ENCODE results near the gene STAC.

STAC gene

GRCh38 chr3:36380221-36381031 is at the start of gene STAC:
Gene STAC, plus strand, starts transcription at chr3:36380504. Its CDS starts 140 bp downstream, at chr3:36380644.
- no peak for TF ChIP-seq EZH2phosphoT487 (IDR thresholded peaks at IDR 0.05; ENCODE audit: low read depth)
- TF ChIP-seq, protein P1, sequence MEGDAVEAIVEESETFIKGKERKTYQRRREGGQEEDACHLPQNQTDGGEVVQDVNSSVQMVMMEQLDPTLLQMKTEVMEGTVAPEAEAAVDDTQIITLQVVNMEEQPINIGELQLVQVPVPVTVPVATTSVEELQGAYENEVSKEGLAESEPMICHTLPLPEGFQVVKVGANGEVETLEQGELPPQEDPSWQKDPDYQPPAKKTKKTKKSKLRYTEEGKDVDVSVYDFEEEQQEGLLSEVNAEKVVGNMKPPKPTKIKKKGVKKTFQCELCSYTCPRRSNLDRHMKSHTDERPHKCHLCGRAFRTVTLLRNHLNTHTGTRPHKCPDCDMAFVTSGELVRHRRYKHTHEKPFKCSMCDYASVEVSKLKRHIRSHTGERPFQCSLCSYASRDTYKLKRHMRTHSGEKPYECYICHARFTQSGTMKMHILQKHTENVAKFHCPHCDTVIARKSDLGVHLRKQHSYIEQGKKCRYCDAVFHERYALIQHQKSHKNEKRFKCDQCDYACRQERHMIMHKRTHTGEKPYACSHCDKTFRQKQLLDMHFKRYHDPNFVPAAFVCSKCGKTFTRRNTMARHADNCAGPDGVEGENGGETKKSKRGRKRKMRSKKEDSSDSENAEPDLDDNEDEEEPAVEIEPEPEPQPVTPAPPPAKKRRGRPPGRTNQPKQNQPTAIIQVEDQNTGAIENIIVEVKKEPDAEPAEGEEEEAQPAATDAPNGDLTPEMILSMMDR (IDR thresholded peaks at IDR 0.05; ENCODE audit: low read depth, low read length) = no peak
- Histone ChIP-seq H3K9ac (ENCODE audit: low read length) (no peak within 1 kb of the TSS), H3K4me3 (ENCODE audit: low read length) (no peak within 1 kb of the TSS), H3K27ac (ENCODE audit: low read length) (no peak within 1 kb of the TSS), H2AFZ (ENCODE audit: low read depth, low read length) (no peak within 1 kb of the TSS), H3K79me2 (ENCODE audit: low read length) (no peaks in the 10 kb centered on the region), H3K4me2 (ENCODE audit: low read length) (no peak within 1 kb of the TSS), H3K27me3 (ENCODE audit: low read depth, low read length) (no peaks in the 10 kb centered on the region), H4K20me1 (ENCODE audit: insufficient read depth, low read length) (no peaks in the 10 kb centered on the region), H3K36me3 (replicated peaks; ENCODE audit: low read depth, low read length) (no peaks in the 10 kb centered on the region), H3K4me1 (ENCODE audit: low read length) (0 out of 2 replicates have a peak, but pooled peaks cover 2% of the 10 kb centered on the region), H3K9me3 (ENCODE audit: insufficient read depth, low read length) (no peaks in the 10 kb centered on the region)

DNA sequence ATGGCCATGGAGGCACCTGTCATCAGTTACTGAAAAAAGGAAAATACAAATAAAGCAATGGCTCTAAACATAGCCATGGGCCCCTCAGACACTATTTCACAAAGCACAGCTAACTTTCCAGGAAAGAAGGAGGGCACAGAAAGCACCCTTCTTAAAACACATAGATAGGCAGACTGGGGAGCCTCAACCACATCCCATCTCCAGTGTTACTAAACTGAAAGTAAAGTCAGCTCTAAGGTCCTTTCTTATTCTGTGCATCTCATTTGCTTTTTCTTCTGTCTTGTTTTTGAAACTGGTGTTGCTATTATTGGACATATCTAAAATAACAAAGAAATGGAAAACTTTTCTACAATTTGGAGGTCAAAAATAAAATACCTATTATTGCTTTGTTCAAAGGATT is 48.2 kb upstream of the STAC start:
- Histone ChIP-seq H3K36me3 (replicated peaks; ENCODE audit: low read depth, low read length) (no peaks in the 10 kb centered on the region), H3K9me3 (ENCODE audit: insufficient read depth, low read length) (no peaks in the 10 kb centered on the region), H2AFZ (ENCODE audit: low read depth, low read length) (no peak overlapping the region), H3K27me3 (ENCODE audit: low read depth, low read length) (no peaks in the 10 kb centered on the region), H3K27ac (ENCODE audit: low read length) (no peak overlapping the region), H4K20me1 (ENCODE audit: insufficient read depth, low read length) (no peaks in the 10 kb centered on the region), H3K4me2 (ENCODE audit: low read length) (peak overlapping the region; percentile 63), H3K9ac (ENCODE audit: low read length) (no peak overlapping the region), H3K4me3 (ENCODE audit: low read length) (peak overlapping the region; percentile 23), H3K79me2 (ENCODE audit: low read length) (no peaks in the 10 kb centered on the region), H3K4me1 (ENCODE audit: low read length) (peaks cover 10% of the 10 kb centered on the region)
- TF ChIP-seq EZH2phosphoT487 (IDR thresholded peaks at IDR 0.05; ENCODE audit: low read depth) = no peak

- no peaks in the 10 kb centered on the region for H3K9me3 ChIP-seq (ENCODE audit: insufficient read depth, low read length)
- H3K27ac ChIP-seq (ENCODE audit: low read length) = no peak overlapping the region
- H3K79me2 ChIP-seq (ENCODE audit: low read length) = no peaks in the 10 kb centered on the region
- TF ChIP-seq, protein P1 (IDR thresholded peaks at IDR 0.05; ENCODE audit: low read depth, low read length) = no peak
- no peak for TF ChIP-seq EZH2phosphoT487 (IDR thresholded peaks at IDR 0.05; ENCODE audit: low read depth)
- H3K27me3 ChIP-seq (ENCODE audit: low read depth, low read length) = no peaks in the 10 kb centered on the region
- no peak overlapping the region for H3K4me2 ChIP-seq (ENCODE audit: low read length)
- H2AFZ ChIP-seq (ENCODE audit: low read depth, low read length) = no peak overlapping the region
- no peaks in the 10 kb centered on the region for H3K4me1 ChIP-seq (ENCODE audit: low read length)
- no peaks in the 10 kb centered on the region for H3K36me3 ChIP-seq (replicated peaks; ENCODE audit: low read depth, low read length)
- no peaks in the 10 kb centered on the region for H4K20me1 ChIP-seq (ENCODE audit: insufficient read depth, low read length)
- H3K9ac ChIP-seq (ENCODE audit: low read length) = no peak overlapping the region
- no peak overlapping the region for H3K4me3 ChIP-seq (ENCODE audit: low read length)
These were observed 18.1 kb upstream of the STAC start for GRCh38 chr3:36362216-36362615.

DNA sequence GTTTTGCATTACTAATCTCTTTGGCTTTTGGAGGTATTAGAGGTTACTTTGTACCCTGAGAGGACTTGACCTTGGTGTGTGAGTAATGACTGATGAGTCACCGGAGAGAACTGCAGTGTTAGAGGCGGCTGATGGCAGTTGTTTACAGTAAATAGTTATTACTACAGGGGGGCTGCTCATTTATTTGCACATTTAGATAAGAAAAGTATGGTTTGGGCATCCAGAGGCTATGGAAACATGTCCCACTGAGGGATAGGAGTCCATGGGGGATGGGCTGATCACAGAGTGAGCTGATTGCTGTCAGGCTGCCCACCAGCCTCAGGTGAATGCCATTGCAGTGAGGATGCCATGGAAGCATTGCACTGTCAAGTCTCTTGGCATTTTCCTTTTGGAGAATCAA is 17.3 kb upstream of the STAC start:
- Histone ChIP-seq H3K4me1 (ENCODE audit: low read length) (no peaks in the 10 kb centered on the region), H2AFZ (ENCODE audit: low read depth, low read length) (no peak overlapping the region), H3K27me3 (ENCODE audit: low read depth, low read length) (no peaks in the 10 kb centered on the region), H3K79me2 (ENCODE audit: low read length) (no peaks in the 10 kb centered on the region), H3K4me3 (ENCODE audit: low read length) (no peak overlapping the region), H3K4me2 (ENCODE audit: low read length) (no peak overlapping the region), H3K9me3 (ENCODE audit: insufficient read depth, low read length) (no peaks in the 10 kb centered on the region), H3K9ac (ENCODE audit: low read length) (no peak overlapping the region), H3K36me3 (replicated peaks; ENCODE audit: low read depth, low read length) (no peaks in the 10 kb centered on the region), H4K20me1 (ENCODE audit: insufficient read depth, low read length) (no peaks in the 10 kb centered on the region), H3K27ac (ENCODE audit: low read length) (no peak overlapping the region)
- TF ChIP-seq, protein P1 (IDR thresholded peaks at IDR 0.05; ENCODE audit: low read depth, low read length) = no peak
- no peak for TF ChIP-seq EZH2phosphoT487 (IDR thresholded peaks at IDR 0.05; ENCODE audit: low read depth)
